HG03565 (cell line): ENCODE results near the gene JADE2.
A peak's percentile ranks its signal among the peaks of the same experiment; 100 is the strongest.

Experiments
- ATAC-seq: cut with Tn5 transposase; IDR thresholded peaks from one replicate; pipeline ENCODE4 v1.9.1; 2021; ENCODE audit warnings: mild to moderate bottlenecking, moderate library complexity; ENCODE audit not compliant: unreplicated experiment

Gene JADE2

DNA sequence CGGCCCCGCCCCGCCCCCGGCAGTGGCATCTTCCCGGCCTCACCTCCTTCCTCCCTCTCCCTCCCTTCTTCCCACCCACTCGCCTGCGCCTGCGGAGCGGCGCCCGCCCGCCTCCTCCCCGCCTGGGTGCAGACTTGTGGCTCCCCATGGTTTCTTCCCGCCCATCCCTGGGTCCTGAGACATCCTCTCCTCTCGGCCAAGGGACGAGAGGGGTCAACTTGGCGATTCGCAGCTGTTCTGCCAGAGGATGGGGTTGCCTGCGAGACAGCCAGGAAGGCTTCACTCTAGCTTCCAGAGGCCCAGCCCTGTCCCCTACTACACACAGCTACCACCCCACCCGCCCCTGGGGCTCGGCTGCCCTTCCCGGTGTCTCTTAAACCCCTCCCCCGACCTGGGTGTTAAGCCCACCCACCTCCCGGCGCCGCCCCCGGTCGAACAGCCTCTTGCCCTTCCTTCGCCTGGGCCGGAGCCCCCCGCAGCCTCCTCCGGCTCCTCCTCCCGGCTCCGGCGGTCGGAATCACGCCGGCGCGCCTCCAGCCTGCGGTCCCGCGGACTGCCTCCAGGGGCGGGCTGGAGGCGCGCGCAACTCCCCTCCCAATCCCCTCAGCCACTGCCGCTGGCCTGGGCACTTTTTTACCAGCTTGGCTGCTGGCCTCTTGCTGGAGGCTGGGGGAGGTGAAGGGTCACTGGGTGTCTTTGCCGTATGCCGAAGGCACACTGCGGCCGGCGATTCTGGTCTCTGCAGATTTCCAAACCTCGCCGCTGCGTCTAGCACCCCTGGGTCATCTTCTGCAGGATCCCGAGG lies 1.9 kb downstream of the JADE2 start:
- ATAC-seq: peak; percentile 30

DNA sequence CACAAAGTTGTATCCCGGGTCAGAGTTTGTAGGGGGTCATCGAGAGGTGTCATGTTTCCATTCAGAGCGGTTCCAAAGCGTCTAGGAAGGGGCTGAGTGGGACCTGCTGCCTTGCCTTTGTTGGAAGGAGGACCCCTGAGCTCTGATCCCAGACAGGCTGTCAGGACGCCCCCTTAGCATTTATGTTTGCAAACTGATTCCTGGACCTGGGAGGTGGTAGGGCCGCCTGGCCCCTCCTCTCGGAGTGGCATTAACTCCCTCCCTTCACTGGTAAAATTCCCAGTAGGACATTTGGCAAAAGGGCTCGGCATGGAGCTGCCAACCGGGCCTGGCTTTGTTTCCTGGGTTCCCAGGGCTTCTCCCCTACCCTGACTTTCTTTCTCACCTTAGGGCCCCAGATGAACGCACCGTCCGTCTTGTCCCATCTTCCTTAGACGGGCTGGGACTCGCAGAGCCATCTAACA lies 2.5 kb downstream of the JADE2 start:
- ATAC-seq: no peak

DNA sequence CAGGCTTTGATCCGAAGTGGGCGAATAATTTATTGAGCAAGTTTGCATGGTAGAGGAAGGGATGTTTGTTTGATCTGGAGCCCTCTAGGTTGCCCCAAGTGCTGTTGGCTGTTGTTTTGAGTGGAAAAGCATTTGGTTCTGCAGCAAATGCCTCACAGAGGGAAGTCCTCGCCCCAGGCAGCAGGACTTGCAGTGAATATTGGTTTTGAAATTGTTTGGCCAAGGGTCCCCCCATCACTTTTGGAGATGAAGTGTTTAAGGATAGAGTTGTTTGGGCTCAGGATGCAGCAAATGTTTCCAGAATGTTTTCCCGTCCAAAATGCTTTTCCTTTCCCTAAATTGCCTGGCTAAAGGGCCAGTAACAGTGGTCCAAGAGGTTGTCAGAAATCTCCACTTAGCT lies 3.1 kb downstream of the JADE2 start:
- ATAC-seq: no peak

DNA sequence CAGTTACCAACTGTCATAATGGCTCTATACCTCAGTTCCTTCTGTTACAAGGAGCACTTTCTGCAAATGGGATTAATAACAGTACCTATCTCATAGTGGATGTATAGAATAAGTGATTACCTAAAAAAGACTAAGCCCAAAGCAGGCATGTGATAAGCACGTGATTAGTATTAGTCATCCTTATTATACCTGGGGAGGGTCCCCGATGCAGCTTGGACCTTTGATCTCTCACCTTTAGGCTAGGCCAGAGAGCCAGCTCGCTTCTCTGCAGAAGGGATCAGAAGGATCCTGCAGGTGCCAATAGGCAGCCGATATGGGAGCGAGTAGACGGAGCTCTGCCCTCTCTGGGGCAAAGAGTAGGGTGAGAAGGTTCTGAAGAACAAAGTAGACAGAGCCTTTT lies 4.0 kb downstream of the JADE2 start:
- ATAC-seq: no peak

DNA sequence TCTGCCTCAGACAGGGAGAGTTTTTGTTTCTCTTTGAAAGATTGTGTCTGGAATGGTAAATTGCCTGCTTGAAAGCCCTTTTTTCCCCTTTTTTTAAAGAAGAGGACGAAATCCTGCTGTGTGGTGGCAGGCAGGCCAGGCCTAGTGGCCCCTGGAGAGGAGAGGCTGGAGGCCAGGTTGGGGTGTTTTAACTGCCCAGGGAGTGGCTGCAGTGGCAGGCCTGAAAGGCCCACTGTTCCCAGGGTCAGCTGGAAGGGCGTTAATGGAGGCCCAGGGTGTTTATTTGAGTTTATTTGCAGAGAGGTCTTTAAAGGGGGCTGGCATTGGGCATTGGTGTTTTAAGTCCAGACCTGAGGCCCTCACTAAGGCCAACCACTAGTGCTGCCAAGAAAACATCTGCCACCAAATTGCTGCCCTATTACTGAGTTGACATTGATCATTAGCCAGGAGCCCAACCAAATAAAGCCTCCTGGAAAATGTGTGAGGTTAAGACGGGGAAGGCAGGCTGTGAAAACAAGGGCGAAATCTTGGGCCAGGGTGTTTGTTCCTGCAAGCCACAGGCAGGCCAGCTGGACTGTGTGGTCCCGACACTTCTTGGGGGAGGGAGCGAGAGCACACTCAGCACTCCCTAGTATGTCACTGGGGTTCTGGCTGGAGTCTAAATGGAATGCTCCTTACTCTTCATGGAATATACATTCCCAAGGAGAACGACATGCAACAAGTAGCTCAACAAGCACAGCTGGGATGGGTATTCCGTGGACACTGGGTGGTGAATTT lies 5.0 kb downstream of the JADE2 start:
- no peak for ATAC-seq

DNA sequence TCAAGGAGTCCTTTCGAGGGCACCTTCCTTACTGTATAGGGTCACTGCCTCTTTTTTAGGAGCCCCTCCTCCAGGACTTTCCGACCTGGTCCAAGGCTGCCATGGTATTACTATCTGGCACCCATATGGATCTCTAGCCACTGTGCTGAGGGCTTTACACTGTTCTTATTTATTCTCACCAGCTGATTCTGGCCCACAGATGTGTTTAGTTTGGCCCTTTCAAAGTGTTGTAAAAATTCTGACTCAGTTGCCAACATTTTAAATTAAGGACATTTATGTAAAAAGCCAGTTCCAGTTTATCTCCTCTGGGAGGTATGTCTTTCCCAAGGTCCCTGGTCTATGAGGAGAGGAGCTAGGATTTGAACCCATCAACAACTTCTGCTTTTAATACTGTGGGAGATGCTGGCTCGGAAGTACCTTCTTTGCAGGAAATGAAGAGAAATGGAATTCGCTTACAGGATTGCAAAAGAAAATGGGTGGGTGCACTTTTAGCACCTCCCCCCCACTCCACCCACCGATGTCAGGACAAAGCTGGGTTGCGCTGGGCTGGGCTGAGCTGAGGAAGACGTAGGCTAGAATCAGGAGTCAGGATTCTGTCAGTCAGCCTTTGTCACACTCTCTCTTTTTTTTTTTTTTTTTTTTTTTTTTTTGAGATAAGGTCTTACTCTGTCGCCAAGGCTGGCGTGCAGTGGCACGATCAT lies 7.8 kb downstream of the JADE2 start:
- no peak for ATAC-seq

DNA sequence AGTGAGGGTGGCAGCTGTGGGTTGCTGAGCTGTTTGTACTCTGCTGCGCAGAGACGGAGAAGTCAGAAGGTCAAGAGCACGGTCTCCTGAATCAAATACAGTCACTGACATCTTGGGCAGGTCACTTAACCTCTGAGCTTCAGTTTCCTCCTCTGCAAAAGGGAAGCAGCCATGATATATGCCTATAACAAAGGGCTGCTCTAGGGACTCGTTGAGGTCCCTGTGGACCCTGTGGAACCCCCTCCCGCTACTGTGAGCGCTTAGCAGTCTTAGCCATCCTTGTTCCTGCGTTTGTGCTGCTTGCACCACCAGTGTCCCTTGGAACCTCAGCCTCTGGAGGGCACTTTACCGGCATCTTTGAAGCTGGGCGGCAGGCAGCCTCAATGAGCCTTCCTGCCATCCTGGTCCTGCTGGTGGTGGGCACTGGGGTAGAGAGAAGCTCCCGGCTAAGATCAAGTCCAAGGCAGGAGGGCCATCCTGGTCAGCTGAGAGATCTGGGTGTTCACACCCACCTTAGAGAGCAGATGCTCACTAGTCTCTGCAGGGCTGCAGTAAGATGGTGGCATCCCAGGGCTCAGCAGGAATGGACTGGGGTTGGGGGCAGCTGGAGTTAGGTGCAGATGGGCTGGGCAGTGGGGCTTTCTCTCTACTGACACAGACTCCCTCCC lies 8.7 kb downstream of the JADE2 start:
- no peak for ATAC-seq

DNA sequence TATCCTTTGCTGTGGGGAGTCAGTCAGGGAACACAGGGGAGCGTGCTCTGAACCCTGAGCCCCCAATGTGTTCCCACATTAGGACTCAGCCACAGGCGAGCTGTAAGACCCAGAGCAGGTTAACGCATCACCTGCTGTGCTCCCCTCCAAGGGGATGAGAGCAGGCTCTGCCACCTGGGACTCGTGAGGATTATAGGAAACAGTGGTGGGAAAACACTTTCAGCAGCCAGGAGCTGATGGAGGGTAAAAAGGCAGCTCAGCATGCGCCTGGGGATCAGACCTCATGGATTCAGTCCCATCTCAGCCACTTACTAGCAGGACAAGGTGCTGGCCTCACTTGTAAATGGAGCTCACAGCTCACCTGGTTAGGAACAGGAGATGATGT lies 9.2 kb downstream of the JADE2 start:
- ATAC-seq: no peak

DNA sequence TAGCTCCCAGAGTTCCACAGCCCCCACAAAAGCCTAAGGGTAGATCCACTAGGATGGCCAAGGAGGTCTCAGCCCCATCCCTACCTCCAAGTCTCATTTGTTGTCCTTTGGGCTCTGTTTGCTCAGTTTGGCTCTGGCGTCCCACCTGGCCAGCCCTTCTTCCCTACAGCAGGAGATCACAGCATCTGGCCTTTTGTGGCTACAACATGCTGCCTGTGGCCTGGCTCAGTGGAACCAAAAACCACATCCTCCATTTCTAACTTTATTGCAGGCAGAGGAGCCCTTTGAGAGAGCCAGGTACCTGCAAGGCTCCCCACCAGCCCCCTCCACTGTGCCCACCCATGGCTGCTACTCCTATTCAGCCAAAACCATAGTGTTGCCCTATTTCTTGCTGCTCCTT lies 11.4 kb downstream of the JADE2 start:
- no peak for ATAC-seq

DNA sequence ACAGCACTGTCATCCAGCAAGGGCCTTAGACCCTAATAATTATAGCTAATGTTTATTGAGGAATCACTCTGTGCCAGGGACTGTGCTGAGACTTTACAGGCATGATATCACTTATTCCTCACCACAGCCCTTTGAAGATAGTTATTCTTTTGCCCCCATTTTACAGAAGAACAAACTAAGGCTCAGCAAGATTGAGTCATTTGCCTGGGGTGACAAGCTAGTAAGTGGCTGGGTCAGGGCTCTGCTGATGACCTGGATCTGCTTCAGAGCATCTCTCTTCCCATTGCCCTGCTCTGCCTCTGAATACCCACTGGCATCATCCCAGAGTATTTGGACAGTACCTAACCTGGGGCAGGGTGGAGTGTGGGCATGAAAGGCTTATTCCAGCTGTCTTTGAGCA lies 11.8 kb downstream of the JADE2 start:
- ATAC-seq: no peak

DNA sequence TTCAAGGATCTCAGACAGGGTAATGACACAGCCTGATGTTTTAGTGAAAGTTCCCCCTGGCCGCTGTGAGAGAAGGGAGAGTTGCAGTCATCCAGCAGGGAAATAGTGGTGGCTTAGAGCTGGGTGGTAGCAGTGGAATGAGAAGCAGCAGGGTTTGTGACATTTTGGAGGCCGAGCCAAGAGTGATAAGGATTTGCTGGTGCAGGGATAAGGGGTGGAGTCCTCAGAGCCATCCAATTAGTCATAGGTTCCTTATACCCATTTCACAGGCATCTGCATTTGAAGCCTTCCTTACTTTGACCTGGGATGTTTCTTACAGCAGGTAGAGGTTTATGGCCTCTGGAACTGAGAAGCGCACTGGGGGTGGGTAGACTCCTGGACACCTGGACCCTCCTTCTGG lies 12.8 kb downstream of the JADE2 start:
- ATAC-seq: no peak

DNA sequence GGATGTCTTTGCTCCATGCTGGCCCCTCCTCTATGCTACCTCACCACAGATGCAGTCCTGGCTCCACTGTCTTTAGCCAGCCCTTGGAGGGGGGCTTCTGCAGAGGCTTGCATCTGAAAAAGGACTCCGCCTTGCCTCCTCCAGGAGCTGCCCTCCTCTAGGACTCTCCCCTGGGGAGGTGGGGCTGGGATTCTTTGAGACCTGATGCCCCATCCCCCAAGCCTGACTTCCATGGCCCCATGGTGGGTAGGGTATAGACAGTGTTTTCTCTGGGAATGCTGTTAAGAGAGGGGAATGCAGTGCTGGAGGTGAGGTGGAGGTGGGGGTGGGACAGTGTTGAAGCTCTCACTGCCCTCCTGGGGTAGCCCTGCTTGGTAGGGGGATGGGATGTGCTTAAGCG lies 14.3 kb downstream of the JADE2 start:
- ATAC-seq: no peak

DNA sequence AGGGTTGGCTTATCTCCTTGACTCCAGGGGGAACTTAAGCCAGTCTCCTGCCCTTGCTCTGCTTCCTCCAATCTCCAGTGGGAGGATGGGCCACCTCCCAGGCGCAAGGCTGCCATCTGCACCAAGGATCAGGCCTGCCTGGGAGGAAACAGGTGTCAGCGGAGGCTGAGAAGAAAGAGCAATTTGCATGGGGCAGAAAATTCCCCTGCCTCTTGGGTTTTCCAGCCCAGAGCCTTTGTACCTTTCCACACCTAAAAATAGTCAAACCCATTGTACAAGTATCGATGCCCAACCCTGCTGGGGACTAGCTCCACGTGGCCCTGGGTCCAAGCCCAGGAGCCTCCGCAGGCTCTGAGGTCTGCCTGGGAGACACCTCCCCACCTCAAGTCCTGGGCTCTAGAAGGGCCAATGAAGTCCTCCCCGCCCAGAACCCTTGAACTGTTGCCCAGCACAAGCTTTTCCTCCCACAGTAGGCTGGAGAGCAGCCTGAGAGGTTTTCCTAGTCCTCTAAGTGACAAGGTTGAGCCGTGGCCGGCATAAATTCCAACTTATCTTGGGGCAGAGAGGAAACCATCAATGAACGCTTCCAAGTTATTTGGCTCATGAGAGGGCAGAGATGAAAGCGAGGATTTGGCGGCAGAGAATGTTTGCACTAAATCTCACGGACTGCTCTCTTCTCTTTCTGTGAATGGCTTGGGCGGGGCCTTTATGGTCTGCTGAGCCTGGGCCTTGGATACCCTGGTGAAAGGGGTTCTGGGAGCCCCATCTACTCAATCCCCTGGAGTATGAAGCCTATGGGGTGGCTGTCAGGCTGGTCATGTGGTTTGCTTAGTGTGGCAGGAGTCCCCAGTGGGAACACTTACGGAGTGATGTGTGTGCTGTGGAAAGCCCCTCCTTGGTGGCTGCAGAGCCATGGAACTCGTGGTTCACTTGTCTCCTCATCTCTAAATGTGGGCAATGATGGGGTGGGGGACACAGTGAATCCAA lies 15.6 kb downstream of the JADE2 start:
- ATAC-seq: no peak

DNA sequence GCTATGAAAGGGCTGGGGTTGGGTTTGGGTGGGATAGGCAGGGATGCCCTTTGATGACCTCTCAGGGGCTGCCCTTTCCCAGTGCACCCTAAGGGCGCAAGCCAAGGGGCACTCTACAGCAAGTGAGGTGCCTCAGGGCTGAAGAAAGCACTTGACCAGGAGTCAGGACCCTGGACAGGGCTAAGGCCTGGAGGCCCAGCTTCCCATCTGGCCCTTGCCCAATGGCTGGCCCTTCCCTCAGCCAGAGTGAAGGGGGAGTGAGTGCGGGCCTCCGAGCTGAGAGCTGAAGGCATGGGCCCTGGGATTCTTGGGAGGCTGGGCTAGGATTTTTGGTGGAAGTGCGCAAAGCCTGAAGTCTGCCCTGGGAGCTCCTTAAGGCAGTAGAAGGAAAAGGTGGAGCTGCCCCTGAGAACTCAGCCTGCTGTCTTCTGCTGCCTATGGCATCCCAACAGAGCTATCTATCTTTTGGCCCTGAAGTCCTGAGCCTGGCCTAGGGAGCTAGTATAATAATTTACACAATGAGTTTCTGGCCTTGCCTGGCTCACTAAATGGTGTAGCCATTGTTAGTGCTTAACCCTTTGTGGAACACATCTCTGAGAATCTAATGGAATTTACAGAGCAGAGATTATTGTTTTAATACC lies 16.4 kb downstream of the JADE2 start:
- ATAC-seq: no peak

DNA sequence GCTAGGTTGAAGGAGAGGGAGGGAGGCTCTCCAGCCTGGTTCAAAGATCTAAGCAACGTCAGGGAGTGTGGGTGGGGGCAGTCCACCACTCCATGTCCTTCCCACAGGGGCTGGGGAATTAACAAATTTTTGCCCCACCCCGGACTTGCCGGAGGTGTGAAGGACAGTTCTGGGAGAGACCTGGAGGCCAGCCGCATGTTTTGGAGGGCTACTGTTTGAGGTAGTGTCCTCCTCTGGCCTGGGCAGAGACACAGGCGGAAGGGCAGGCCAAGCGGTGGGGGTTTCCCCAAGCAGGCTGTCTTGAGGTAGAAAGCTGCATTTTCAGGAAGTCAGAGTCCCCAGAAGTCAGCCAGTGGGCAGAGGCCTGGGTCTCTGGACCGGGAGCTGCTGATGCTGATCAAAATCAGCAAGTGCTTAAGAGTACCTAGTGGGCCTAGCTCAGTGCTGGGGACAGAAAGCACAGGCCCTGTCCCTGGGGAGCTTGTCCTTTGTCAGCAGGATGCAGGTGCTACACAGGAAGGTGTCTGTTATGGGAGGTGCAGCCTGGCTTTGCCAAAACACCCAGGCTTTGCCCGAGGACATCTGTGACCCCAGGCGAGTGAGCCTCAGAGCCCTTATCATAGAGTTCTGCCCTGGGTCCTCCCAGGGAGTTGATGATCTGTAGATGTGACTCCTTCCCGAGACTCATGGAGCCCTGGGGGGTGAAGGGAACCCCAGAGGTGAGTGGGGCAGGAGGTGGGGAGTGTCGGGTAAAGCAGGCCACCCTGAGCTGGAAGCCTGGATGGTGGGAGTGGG lies 18.5 kb downstream of the JADE2 start:
- ATAC-seq: peak; percentile 39

DNA sequence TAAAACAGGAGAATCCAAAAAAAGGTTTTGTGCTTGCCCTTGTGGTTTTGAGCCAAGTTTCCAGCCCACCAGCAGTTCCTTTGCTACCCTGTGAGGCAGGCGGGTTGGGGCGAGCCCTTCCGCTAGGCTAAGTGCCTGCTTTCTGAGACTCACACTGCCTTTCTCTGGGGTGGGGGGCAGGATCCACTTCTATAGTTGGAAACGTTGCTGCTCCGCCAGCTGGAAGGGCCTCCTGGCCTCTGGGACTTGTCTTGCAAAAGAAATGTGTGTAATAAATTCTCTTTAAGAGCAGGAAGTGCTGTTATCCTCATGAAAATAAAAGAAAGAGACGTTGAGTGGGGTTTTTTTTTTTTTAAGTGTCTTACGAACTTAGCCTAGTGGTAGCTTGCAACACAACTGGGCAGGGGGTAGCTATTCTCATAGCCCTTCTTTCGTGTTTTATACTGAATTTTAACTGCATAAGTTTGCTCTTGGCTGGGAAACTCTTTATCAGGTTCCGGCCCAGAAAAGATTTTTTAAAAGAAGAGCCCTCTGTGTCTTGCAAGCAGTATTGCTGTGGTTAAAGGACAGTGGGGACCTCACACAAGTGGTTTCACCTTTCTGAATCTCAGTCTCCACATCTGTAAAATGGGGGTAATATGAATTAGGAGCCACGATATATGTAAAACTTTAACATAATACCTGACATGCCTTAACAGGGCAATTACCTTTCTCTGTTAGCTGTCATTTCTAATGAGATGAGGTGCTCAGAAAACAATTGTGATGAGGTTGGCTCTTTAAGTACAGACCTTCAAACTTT lies 19.8 kb downstream of the JADE2 start:
- no peak for ATAC-seq

DNA sequence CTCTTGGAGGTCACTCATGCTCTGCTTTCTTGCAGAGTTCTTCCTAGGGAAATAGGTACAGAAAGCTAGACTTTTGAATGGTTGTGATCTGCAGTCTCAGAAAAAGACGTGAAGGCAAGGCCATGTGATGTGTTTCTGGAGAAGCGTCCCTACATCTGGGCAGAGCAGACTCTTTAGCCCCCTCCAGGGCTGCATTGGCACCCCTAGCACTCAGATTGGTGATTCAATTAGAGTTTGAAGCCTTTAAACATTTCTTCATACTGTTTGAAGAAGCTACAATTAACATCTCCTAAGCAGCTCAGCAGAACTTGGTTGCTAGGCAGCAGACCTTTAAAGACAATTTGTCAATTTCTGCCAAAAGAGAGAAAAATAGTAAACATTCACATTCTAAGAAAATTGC lies 21.6 kb downstream of the JADE2 start:
- ATAC-seq: no peak

DNA sequence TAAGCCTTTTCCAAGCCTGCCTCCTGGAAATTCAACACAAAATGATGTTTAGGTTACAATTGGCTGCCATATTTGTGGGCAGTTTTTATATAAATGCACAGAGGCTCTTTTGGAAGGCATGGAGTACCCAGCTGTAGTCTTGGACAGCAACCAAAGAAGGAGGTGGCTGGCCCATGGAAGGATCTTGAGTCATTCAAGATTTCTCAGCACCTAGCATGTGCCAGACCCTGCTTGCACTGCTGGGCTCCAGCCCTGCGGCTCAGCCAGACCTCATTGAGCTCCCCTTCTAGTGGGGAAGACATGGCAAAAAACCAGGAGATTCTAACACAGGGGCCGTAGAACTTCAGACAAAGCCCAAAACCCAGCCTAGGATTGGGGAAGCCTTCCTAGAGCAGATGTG lies 22.1 kb downstream of the JADE2 start:
- ATAC-seq: no peak
